HG03439 (cell line): Measurements from ENCODE around the gene ANKFN1.

Source experiments
- ATAC-seq: cut with Tn5 transposase; IDR thresholded peaks from one replicate; pipeline ENCODE4 v1.9.1; 2021; ENCODE audit warnings: mild to moderate bottlenecking, moderate library complexity; ENCODE audit not compliant: unreplicated experiment

The ANKFN1 gene

GRCh38 chr17:56497132-56497531, 343.9 kb downstream of the ANKFN1 start:
- no peak for ATAC-seq

DNA sequence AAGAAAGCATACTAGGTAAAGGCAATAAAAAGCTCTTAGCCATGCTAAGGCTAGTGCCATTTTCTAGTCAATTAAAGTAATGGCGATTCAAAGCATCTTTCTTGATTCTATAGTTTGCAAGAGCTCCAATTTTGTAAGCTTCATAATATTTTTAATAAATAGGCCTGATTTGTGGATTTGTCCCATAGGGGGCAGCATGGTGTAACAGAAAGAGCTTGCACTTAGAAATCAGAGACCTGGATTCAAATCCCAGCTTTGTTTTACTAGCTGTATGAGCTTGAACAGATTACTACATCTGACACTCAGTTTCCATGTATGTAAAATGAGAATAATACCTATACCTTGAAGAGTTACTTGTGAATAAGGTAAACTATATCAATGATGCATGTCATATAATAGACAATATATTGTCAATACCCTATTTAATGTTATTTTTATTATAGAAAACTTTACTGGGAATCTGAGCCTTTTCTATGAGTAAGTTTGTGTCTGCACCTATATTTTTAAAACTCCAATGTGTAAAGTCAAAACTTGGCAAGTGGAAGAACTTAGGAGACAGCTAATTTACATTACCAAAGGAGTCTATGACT, 346.6 kb downstream of the ANKFN1 start:
- no peak for ATAC-seq

- ATAC-seq = no peak
Measured at GRCh38 chr17:56502120-56502654, 348.9 kb downstream of the ANKFN1 start.

DNA sequence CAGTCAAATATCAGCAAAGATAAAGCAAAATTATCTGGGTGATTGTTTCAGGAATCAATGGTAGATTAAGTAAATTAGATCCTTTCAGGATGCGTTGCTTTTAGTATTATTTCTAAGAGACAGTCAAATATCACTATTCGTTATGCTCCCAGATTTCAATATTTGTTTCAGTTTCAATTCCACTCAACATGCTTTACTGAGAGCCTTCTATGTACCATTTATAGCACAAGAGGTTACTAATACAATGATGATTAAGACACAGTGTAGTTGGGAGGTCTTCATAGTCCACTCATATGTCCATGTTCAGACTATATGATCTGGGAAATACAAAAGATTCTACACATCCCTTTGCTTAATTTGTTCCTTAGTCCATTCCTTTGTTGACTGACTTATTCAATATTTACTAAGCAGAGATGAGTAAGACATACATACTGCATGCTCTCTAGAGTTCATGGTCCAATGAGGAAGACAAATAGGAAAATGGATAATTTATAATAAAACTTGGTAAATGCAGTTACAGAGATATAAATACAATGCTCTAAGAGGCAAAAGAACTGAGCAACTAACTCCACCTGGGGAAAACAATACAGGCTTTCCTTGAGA, 352.0 kb downstream of the ANKFN1 start:
- ATAC-seq = no peak

GRCh38 chr17:56506349-56506748, 353.1 kb downstream of the ANKFN1 start:
- ATAC-seq = no peak

DNA sequence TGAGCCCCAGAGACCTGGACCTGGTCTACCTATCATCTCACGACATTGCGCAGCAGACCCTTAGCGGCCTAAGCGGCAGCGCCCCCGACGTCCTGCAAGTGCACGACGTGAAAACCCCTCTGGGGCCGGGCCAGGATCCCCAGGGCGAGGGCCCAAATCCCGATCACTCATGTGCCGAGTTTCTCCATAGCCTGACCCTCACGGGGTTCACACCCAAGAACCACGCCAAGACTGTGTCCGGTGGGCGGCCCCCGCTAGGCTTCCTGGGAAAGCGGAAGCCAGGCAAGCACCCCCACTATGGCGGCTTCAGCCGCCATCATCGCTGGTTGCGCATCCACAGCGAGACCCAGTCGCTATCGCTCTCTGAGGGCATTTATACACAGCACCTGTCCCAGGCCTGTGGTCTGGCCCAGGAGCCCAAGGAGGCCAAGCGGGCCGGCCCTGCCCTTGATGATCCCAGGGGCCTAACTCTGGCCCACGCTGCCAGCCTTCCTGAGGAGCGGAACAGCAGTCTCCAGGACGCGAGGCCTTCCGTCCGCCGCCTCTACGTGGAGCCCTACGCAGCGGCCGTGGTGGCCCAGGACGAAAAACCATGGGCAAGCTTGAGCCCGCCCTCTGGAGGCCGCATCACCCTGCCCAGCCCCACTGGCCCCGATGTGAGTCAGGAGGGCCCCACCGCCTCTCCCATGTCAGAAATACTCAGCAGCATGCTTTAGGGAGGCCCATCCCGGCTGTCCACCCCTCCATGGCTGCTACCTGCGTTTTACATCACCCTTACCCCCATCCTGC, 357.5 kb downstream of the ANKFN1 start:
- no peak for ATAC-seq

GRCh38 chr17:56514264-56514663, 361.0 kb downstream of the ANKFN1 start:
- ATAC-seq = no peak

DNA sequence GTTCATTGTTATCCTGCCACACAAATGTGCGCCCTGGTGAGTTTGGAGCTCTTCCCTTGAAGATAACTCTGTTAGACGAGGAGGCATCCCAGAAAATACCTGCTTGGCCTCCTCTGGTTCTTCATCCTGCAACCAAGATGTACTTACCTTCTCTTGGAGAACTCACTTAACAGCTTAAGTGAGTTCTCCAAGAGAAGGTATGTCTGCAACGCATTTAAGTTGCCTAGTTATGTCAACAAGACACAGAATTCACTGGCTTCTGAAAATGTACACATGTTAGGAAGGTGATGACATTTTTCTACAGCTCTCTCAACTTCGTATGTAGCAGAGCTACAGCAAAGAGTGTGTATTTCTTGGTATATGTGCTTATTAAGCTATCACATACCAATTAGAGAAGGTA, 361.6 kb downstream of the ANKFN1 start:
- no peak for ATAC-seq

GRCh38 chr17:56521414-56522141, 368.3 kb downstream of the ANKFN1 start:
- ATAC-seq = no peak

GRCh38 chr17:56523042-56523441, 369.8 kb downstream of the ANKFN1 start:
- no peak for ATAC-seq

DNA sequence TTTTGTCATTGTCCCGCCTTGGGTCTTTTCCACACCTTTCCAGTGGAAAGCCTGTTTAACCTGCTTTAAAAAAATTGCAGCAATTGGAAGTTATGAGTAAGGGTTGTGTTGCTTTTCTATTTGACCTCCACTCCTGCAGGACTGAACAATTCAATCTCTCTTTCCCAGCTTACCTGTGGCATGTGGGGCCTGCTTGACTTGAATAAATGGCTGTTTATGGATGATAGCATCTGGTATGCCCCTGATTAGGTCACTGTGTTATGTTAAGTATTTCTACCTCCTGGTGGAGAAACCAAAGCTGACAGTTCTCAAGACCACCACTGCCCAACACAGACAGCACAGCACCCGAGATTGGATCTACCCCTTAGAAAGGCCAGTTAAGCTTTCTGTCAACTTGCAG, 375.4 kb downstream of the ANKFN1 start:
- ATAC-seq = no peak

DNA sequence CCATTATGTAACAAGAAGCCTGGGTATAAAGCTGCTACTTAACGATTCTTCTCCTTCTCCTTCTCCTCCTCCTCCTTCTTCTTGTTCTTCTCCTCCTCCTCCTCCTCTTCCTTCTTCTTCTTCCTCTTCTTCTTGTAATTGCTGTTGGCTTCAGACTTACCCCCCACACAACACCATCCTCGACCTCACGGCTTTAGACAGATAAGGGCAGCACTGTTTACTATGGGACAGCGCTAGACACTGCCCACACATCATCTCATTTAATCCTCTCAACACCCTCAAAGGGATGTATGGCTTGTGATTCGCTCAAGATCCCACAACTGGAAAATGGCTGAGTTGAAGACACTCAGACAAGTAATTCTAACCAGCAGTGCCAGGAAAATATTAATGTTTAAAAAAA, 379.7 kb downstream of the ANKFN1 start:
- ATAC-seq = no peak

DNA sequence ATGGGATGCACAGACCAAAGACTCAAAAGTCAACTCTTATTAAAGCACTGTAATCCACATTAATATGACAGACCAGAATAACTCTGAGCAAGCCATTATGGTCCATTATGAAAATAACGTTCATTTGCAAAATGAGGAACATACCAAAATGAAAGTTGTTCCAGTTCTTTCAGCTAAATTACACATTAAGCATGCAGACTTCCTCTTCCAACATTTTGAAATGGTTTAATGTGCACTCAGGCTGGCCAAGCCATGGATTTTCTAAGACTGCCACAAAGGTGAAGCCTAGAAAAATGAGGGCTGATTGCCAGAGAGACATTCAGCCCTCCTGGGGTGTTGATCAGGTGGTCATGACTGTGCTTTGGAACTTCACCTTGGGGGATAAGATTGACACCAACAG, 383.5 kb downstream of the ANKFN1 start:
- ATAC-seq = no peak

DNA sequence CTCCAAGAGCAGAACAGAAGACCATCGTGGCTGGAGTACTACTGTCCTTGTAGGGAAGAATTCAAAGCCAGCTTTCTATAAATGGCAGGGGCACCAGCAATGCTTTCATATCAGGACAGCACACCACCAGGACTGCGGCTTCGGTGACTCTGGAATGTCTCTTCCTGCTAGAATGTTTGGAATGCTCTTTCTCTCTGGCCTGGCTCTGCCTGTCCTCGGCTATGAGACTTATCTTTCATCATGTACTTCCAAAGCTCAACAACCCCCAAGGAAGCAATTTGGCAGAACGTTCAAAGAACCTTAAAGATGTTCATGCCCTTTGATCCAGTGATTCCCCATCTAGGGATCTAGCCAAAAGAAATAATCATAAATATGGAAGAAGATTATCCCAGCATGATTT, 387.6 kb downstream of the ANKFN1 start:
- ATAC-seq = no peak

GRCh38 chr17:56543280-56543679, 390.0 kb downstream of the ANKFN1 start:
- no peak for ATAC-seq

DNA sequence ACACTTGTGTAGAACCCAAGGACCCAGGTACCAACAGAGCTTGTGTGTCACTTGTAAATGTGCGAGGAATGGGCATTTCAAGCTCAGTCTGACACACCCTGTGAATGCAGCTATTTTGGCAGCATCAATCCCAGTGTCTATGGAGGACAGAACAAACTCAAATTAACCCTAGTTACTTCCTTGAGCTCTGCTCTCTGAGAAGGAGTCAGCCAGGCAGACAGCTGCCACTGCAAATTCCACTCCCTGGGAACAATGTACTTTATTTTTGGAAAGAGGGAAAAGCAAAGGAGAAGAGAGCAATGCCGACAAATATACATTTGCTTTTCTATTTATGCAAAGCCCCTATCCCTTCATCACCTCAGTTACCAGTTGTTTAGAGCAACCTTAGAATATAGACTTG, 391.8 kb downstream of the ANKFN1 start:
- no peak for ATAC-seq

DNA sequence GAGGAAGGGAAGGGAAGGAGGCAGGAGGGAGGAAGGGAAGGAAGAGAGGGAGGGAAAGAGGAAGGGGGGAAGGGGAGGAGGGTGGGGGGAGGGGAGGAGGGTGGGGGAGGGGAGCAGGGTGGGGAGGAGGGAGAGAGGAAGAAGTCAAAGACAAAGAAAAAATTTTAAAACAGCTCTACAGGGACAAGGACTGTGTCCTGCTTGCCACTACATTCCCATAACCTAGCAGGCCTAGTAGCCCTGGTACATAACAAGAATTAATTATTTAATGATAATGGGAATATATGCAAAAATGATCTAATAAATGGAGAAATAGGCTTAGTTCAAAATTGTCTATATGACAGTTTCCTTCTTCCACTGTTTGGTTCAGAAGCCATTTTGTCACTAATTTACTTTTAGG, 392.7 kb downstream of the ANKFN1 start:
- no peak for ATAC-seq

DNA sequence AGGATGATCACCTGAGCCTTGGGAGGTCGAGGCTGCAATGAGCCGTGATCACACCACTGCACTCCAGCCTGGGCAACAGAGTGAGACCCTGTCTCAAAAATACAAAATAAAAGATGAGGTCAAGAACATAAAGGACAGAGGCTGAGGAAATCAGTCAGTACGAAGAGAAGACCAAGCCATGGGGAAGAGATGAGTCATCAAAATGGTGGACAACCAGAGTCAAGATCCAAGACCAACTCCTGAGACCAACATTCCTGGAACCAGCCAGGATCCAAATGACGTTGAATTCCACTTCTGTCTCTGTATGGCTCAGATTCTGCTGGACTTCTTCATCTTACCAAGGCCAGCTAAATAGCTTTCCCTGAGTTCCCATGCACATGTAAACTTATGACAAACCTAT, 395.4 kb downstream of the ANKFN1 start:
- ATAC-seq = no peak

DNA sequence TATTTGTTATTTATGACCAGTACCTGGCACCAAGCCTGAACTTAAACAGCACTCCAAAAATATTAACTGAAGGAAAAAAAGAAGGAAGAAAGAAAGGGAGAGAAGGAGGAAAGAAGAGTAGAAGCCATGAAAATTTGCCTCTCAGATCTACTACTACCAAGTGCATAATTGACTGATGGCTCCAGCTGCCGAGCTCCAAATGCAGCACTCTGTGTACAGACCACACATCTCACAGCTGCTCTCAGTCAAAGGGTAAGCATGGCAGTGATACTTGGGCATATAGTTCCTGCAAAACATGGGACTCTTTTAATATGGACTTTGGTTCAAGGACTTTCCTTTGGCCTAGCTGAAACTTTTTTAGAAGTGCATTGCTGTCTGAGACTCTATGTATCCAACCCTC, 396.2 kb downstream of the ANKFN1 start:
- ATAC-seq = no peak

DNA sequence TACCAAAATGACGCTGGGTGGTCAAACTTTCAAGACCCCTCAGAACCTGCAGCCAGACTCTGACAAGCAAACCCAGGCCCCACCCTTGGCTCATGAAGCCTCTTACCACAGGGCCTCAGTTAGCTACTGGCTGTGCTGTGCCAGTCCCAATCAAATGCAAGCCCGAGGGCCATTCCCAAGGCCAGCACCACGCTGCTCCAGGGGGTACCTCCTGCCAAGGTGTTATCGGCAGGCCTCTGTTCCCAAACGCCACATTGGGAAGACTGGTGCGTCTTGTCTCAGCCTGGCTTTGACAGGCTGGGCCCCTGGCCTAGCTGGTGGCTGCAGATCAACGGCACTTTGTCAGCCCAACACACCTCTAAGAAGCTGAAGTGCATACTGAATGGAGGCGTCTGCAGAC, 404.4 kb downstream of the ANKFN1 start:
- no peak for ATAC-seq

- no peak for ATAC-seq
Measured at GRCh38 chr17:56558088-56558487, 404.8 kb downstream of the ANKFN1 start.
